K562 (cell line): ENCODE measurements around the gene SLC5A10. TPM values are rescaled to one million over a fixed set of nuclear protein-coding genes. Genes with fewer than 3 reads are reported as not detected.

ENCODE experiments used
- ATAC-seq: fragments of 200-7000 bp; cut with Tn5 transposase; 3 replicates; pipeline ENCODE4 v1.9.1; 2020; ENCODE audit warnings: moderate library complexity
- BruUV-seq: library from RNA; stranded (reverse); fragments of 400-500 nt; replicated peaks from 2 replicates; lab custom pipeline; 2021; lab: Mats Ljungman, UMichigan
- CTCF ChIA-PET: fragments of 300-600 bp; formaldehyde crosslinking; extraction: SDS; loops from one replicate; lab custom pipeline; 2021; ENCODE audit warnings: low intra/inter-chr PET ratio; lab: Yijun Ruan, JAX
- POLR2A ChIA-PET: fragments of 300-600, 350-650 bp; sonication (Branson Sonifier 250); formaldehyde crosslinking; extraction: SDS; loops from one replicate; lab custom pipeline; 2021; ENCODE audit warnings: antibody characterized with exemption, inconsistent platforms; lab: Yijun Ruan, JAX
- DNase-seq, 4 experiments: peaks; one replicate each; pipeline versions ENCODE4 v3.0.0 to v3.0.0-alpha.2; 2011 to 2018; ENCODE audit warnings: low spot score in 3 of 4, mixed read lengths in 3 of 4; ENCODE audit errors: extremely low read depth in 1 of 4
- FAIRE-seq: peaks from 2 replicates; lab custom pipeline; 2011; peaks lifted over from hg19 to GRCh38; lab: Jason Lieb, UNC
- H2AFZ ChIP-seq: 2 replicates; pipeline ENCODE4 v1.6.0; 2011; ENCODE audit warnings: low read depth, low read length, control low read depth, inconsistent platforms
- H3K27ac ChIP-seq: fragments of 200-600 bp; 3 replicates; pipeline ENCODE4 v1.8.0; 2011; ENCODE audit warnings: low read depth, mild to moderate bottlenecking, control low read depth, inconsistent platforms, low read length, moderate library complexity, mixed read lengths; ENCODE audit errors: extremely low read depth
- H3K27me3 ChIP-seq, 2 experiments: fragments of 300-600 bp in 1 of 2; 2 replicates in 1 of 2; 3 replicates in 1 of 2; pipeline versions ENCODE4 v1.6.0 to v1.8.0; 2011; ENCODE audit warnings: inconsistent platforms in 2 of 2, low read length in 2 of 2, mild to moderate bottlenecking in 1 of 2, mixed read lengths in 1 of 2, moderate library complexity in 1 of 2; ENCODE audit not compliant: control insufficient read depth in 2 of 2, insufficient read depth in 2 of 2
- H3K36me3 ChIP-seq: fragments of 300-600 bp; 3 replicates; pipeline ENCODE4 v1.8.0; 2011; ENCODE audit warnings: mild to moderate bottlenecking, low read length, inconsistent platforms; ENCODE audit not compliant: control insufficient read depth, insufficient read depth
- H3K4me1 ChIP-seq, 2 experiments: fragments of 200-600 bp in 1 of 2; replicated peaks in 1 of 2; 2 replicates in 1 of 2; 3 replicates in 1 of 2; pipeline versions ENCODE4 v1.5.1 to v1.8.0; 2011; ENCODE audit warnings: inconsistent platforms in 2 of 2, low read length in 2 of 2, mild to moderate bottlenecking in 1 of 2, mixed read lengths in 1 of 2, moderate library complexity in 1 of 2; ENCODE audit not compliant: control insufficient read depth in 2 of 2, insufficient read depth in 2 of 2
- H3K4me2 ChIP-seq: 2 replicates; pipeline ENCODE4 v1.6.1; 2011; ENCODE audit warnings: low read length, control low read depth, inconsistent platforms, mixed read lengths; ENCODE audit not compliant: insufficient read depth
- H3K4me3 ChIP-seq: fragments of 200-600 bp; sonication (generic), shearing (Covaris generic); 2 replicates; pipeline ENCODE4 v1.5.1; 2016; ENCODE audit warnings: control low read depth, inconsistent platforms
- H3K79me2 ChIP-seq: fragments of 200-600 bp; 3 replicates; pipeline ENCODE4 v1.8.0; 2011; ENCODE audit warnings: low read length, inconsistent platforms; ENCODE audit not compliant: control insufficient read depth, insufficient read depth
- H3K9ac ChIP-seq, 2 experiments: 2 replicates each; pipeline versions ENCODE4 v1.6.0 to v1.6.1; 2011; ENCODE audit warnings: low read depth in 2 of 2, low read length in 2 of 2, control low read depth in 1 of 2, inconsistent platforms in 1 of 2, mild to moderate bottlenecking in 1 of 2, mixed read lengths in 1 of 2; ENCODE audit not compliant: insufficient read depth in 1 of 2
- H3K9me1 ChIP-seq: one replicate; pipeline ENCODE4 v1.6.0; 2011; ENCODE audit warnings: inconsistent platforms, mild to moderate bottlenecking, low read length, moderate library complexity; ENCODE audit not compliant: control insufficient read depth, insufficient read depth
- H3K9me3 ChIP-seq: replicated peaks from 2 replicates; pipeline ENCODE4 v1.5.1; 2011; ENCODE audit warnings: low read depth, low read length, inconsistent platforms; ENCODE audit not compliant: control insufficient read depth, insufficient read depth
- H4K20me1 ChIP-seq: replicated peaks from 2 replicates; pipeline ENCODE4 v1.6.1; 2011; ENCODE audit warnings: low read length, inconsistent platforms, mixed read lengths; ENCODE audit not compliant: control insufficient read depth, insufficient read depth
- BCOR ChIP-seq: fragments of 450-650 bp; IDR thresholded peaks from 2 replicates; pipeline ENCODE4 v1.6.1; 2016
- CBX2 ChIP-seq: fragments of 200-600 bp; sonication (generic); IDR thresholded peaks from one replicate; pipeline ENCODE4 v1.6.1; 2012; ENCODE audit warnings: mild to moderate bottlenecking, low read length, inconsistent platforms; ENCODE audit not compliant: insufficient read depth, poor library complexity, severe bottlenecking
- DEAF1 ChIP-seq: fragments of 450-650 bp; formaldehyde crosslinking; IDR thresholded peaks from 2 replicates; pipeline ENCODE4 v1.4.0; 2020; ENCODE audit warnings: mild to moderate bottlenecking, moderate library complexity
- HNRNPUL1 ChIP-seq: fragments of 200-400 bp; formaldehyde crosslinking; IDR thresholded peaks from 2 replicates; pipeline ENCODE4 v1.6.1; 2017; ENCODE audit warnings: low read length
- LEF1 ChIP-seq: fragments of 450-650 bp; IDR thresholded peaks from 2 replicates; pipeline ENCODE4 v1.6.1; 2016; ENCODE audit warnings: mild to moderate bottlenecking
- MAZ ChIP-seq, 2 experiments: fragments of 450-650 bp in 1 of 2; sonication (generic) in 1 of 2; formaldehyde crosslinking; IDR thresholded peaks in 1 of 2; conservative IDR thresholded peaks in 1 of 2; 2 replicates each; pipeline versions ENCODE4 v1.4.0 to v1.5.0; 2020; ENCODE audit warnings: mild to moderate bottlenecking in 1 of 2, missing genetic modification reagents in 1 of 2
- NCOR1 ChIP-seq: fragments of 450-650 bp; IDR thresholded peaks from 2 replicates; pipeline ENCODE4 v1.6.1; 2016; ENCODE audit warnings: mild to moderate bottlenecking, moderate library complexity
- PCBP1 ChIP-seq: fragments of 200-400 bp; formaldehyde crosslinking; IDR thresholded peaks from 2 replicates; pipeline ENCODE4 v1.6.1; 2018; ENCODE audit warnings: mild to moderate bottlenecking, low read depth, low read length; ENCODE audit not compliant: poor library complexity, severe bottlenecking
- SMAD1 ChIP-seq: fragments of 150-350 bp; IDR thresholded peaks from 2 replicates; pipeline ENCODE4 v1.6.1; 2014; ENCODE audit warnings: low read length, low read depth; ENCODE audit not compliant: partially characterized antibody
- SOX6 ChIP-seq: fragments of 450-650 bp; IDR thresholded peaks from 2 replicates; pipeline ENCODE4 v1.6.1; 2014; ENCODE audit warnings: mild to moderate bottlenecking
- TAF15 ChIP-seq: fragments of 200-400 bp; formaldehyde crosslinking; IDR thresholded peaks from 2 replicates; pipeline ENCODE4 v1.6.1; 2017; ENCODE audit warnings: mild to moderate bottlenecking, low read depth, low read length, moderate library complexity
- ZBTB49 ChIP-seq: sonication (generic); formaldehyde crosslinking; IDR thresholded peaks from 2 replicates; pipeline ENCODE4 v1.8.0; 2022; ENCODE audit warnings: missing genetic modification reagents, mild to moderate bottlenecking, borderline replicate concordance
- ZNF165 ChIP-seq: fragments of 250-450 bp; sonication (Bioruptor Pico); IDR thresholded peaks from 2 replicates; pipeline ENCODE4 v1.4.0; 2020; ENCODE audit warnings: borderline replicate concordance
- ZNF436 ChIP-seq: fragments of 250-450, 450-650 bp; sonication (Bioruptor Pico); formaldehyde crosslinking; IDR thresholded peaks from 2 replicates; pipeline ENCODE4 v1.7.0; 2020; ENCODE audit warnings: mild to moderate bottlenecking
- ZNF707 ChIP-seq: fragments of 250-450 bp; sonication (Bioruptor Pico); conservative IDR thresholded peaks from 2 replicates; pipeline ENCODE4 v1.8.0; 2022; ENCODE audit warnings: inconsistent platforms, mild to moderate bottlenecking, moderate library complexity
- WGBS: fragments of 100-300 bp; shearing (Covaris generic); methylation state at CpG from one replicate; pipeline ENCODE4 v1.1.6; 2016; ENCODE audit warnings: low coverage, mixed read lengths; ENCODE audit not compliant: insufficient coverage; ENCODE audit errors: missing lambda C conversion rate; 5-methylcytosine and 5-hydroxymethylcytosine counted together
- in situ Hi-C: fragments of 300-500 bp; cut with MboI; formaldehyde crosslinking; loops from 4 replicates; pipeline ENCODE4 v1.15.0; 2018; ENCODE audit warnings: inconsistent platforms, mixed read lengths
- intact Hi-C: fragments of 100-400 bp; cut with micrococcal nuclease; formaldehyde crosslinking; loops from 2 replicates; pipeline ENCODE4 v1.14.2; 2022
- polyA plus RNA-seq, 8 experiments: library from polyadenylated mRNA; depleted of rRNA in 4 of 8; stranded (reverse) in 5 of 8; unstranded in 3 of 8; fragments of >200 nt; fragmentation: Nextera tagmentation in 2 of 8; fragmentation: Illumina TruSeq in 1 of 8; extraction: Ambion mirVana in 2 of 8; extraction: Trizol in 1 of 8; gene quantifications; 2 replicates each; pipeline versions ENCODE4 v1.2.1 to v1.2.3, GENCODE V29; 2011 to 2014; ENCODE audit warnings: inconsistent platforms in 1 of 8, missing spikeins in 1 of 8
- total RNA-seq, 7 experiments: library from RNA; depleted of rRNA in 6 of 7; stranded (reverse); fragments of >200 nt in 6 of 7; fragmentation: Illumina TruSeq in 2 of 7; extraction: Trizol in 2 of 7; gene quantifications; 2 replicates each; pipeline versions ENCODE4 v1.2.1 to v1.2.3, GENCODE V29; 2011 to 2021; ENCODE audit warnings: low replicate concordance in 1 of 7

The SLC5A10 gene
- total and polyA plus RNA-seq, 9 of the 15 experiments (the other 6 are each of a cell fraction or from before 2014, with no cell fraction given) = 0.03 to 0.09 (median 0.03) TPM; not detected in 5

GRCh38 chr17:19014628-19015215 lies 62.8 kb downstream of the SLC5A10 start:
- CTCF ChIA-PET = no interaction called here
- Histone ChIP-seq H3K9me1 (no peaks in the 10 kb centered on the region), H3K4me2 (no peak overlapping the region), H3K9ac (peak overlapping the region in 1 of 2 experiments; percentile 35; a peak in 1 of 4 replicates), H3K36me3 (no peaks in the 10 kb centered on the region), H3K9me3 (no peaks in the 10 kb centered on the region), H3K27me3 (no peaks in the 10 kb centered on the region), H3K4me3 (no peak overlapping the region), H2AFZ (peak overlapping the region; percentile 45; the same call in 1 of the 2 replicates), H3K4me1 (peaks cover 6 to 27% of the 10 kb centered on the region in 2 experiments; a peak in 4 of 5 replicates), H4K20me1 (no peaks in the 10 kb centered on the region), H3K79me2 (no peaks in the 10 kb centered on the region), H3K27ac (no peak overlapping the region)
- 45% methylated on average over 9 of the region's 29 CpGs for WGBS
- no peak for DNase-seq
- no peak for ATAC-seq
- BruUV-seq = no TSS peak
- in situ Hi-C loops = loop anchor here (5.0 kb wide), 1 partner anchor 37 kb away; no protein-coding TSS in a partner anchor
- POLR2A ChIA-PET = no interaction called here
- FAIRE-seq = no peak
- intact Hi-C loops = no loop called here
- TF ChIP-seq DEAF1 (CRISPR knock-in tag) = no peak
- TF ChIP-seq ZNF707 (CRISPR knock-in tag) = no peak
- TF ChIP-seq HNRNPUL1 = no peak
- TF ChIP-seq ZBTB49 (CRISPR knock-in tag) = no peak
- no peak for TF ChIP-seq CBX2
- no peak for TF ChIP-seq PCBP1
- TF ChIP-seq BCOR = no peak
- no peak for TF ChIP-seq MAZ (CRISPR knock-in tag; conservative IDR thresholded peaks at IDR 0.05 in 1 of 2, IDR thresholded peaks at IDR 0.05 in 1 of 2)
- no peak for TF ChIP-seq TAF15
- no peak for TF ChIP-seq ZNF165
- no peak for TF ChIP-seq ZNF436 (CRISPR knock-in tag)
- no peak for TF ChIP-seq NCOR1
- TF ChIP-seq SOX6 = no peak
- TF ChIP-seq LEF1 = no peak
- TF ChIP-seq SMAD1 = no peak
